A673 (cell line): ENCODE measurements around the gene GIMD1. TPM values are rescaled to one million over a fixed set of nuclear protein-coding genes. Genes with fewer than 3 reads are reported as not detected.

Experiments
- BruUV-seq: library from RNA; stranded (reverse); fragments of 400-500 nt; replicated peaks from 2 replicates; lab custom pipeline; 2021; lab: Mats Ljungman, UMichigan
- CTCF ChIA-PET: fragments of 300-600 bp; sonication (Branson Sonifier 250); formaldehyde crosslinking; loops from one replicate; lab custom pipeline; 2022; ENCODE audit warnings: antibody characterized with exemption; lab: Charles Lee
- POLR2A ChIA-PET: fragments of 300-600 bp; sonication (Branson Sonifier 250); formaldehyde crosslinking; loops from one replicate; lab custom pipeline; 2022; ENCODE audit warnings: antibody characterized with exemption; ENCODE audit not compliant: low non-redundant PET; lab: Charles Lee
- DNase-seq: peaks from one replicate; pipeline ENCODE4 v3.0.0-alpha.2; 2015; ENCODE audit warnings: low spot score
- H3K27ac ChIP-seq: fragments of 200-600 bp; sonication (generic); 2 replicates; pipeline ENCODE4 v1.5.1; 2016; ENCODE audit warnings: mixed run types, low read depth, mild to moderate bottlenecking, mixed read lengths, antibody characterized with exemption, low read length; ENCODE audit not compliant: poor library complexity, severe bottlenecking
- H3K27me3 ChIP-seq: fragments of 200-600 bp; sonication (generic); replicated peaks from 2 replicates; pipeline ENCODE4 v1.6.1; 2017; ENCODE audit warnings: mixed run types, low read depth, mild to moderate bottlenecking, mixed read lengths, antibody characterized with exemption, low read length; ENCODE audit not compliant: insufficient read depth, poor library complexity
- H3K36me3 ChIP-seq: fragments of 200-600 bp; sonication (generic); 2 replicates; pipeline ENCODE4 v1.6.1; 2016; ENCODE audit warnings: mixed run types, mild to moderate bottlenecking, mixed read lengths, antibody characterized with exemption, low read length; ENCODE audit not compliant: insufficient read depth, poor library complexity, severe bottlenecking
- H3K4me1 ChIP-seq: fragments of 200-600 bp; sonication (generic); 2 replicates; pipeline ENCODE4 v1.6.1; 2017; ENCODE audit warnings: mixed run types, mild to moderate bottlenecking, mixed read lengths, antibody characterized with exemption, low read length; ENCODE audit not compliant: insufficient read depth, poor library complexity, severe bottlenecking
- H3K4me3 ChIP-seq: fragments of 200-600 bp; sonication (generic); 2 replicates; pipeline ENCODE4 v1.5.1; 2016; ENCODE audit warnings: low read depth, mixed run types, mild to moderate bottlenecking, mixed read lengths, low read length; ENCODE audit not compliant: poor library complexity, severe bottlenecking
- H3K9me3 ChIP-seq: fragments of 200-600 bp; sonication (generic); 2 replicates; pipeline ENCODE4 v1.6.1; 2016; ENCODE audit warnings: mixed run types, low read depth, mild to moderate bottlenecking, mixed read lengths, antibody characterized with exemption, low read length; ENCODE audit not compliant: poor library complexity, severe bottlenecking
- CTCF ChIP-seq: fragments of 300-800, 200-600 bp; sonication (generic); conservative IDR thresholded peaks from 2 replicates; pipeline ENCODE4 v1.5.1; 2017; ENCODE audit warnings: low read depth, mild to moderate bottlenecking, antibody characterized with exemption, low read length, moderate library complexity, mixed read lengths
- EZH2 ChIP-seq: fragments of 200-600 bp; sonication (generic); IDR thresholded peaks from 2 replicates; pipeline ENCODE4 v1.6.1; 2017; ENCODE audit warnings: borderline replicate concordance, low read depth, mild to moderate bottlenecking, mixed read lengths, antibody characterized with exemption, low read length; ENCODE audit not compliant: poor library complexity, severe bottlenecking
- intact Hi-C: fragments of 100-400 bp; cut with micrococcal nuclease; formaldehyde crosslinking; loops from one replicate; pipeline ENCODE4 v1.10.0; 2022; ENCODE audit not compliant: unreplicated experiment
- total RNA-seq: library from RNA; stranded (reverse); gene quantifications from 2 replicates; pipeline ENCODE4 v1.2.3, GENCODE V29; 2021

The GIMD1 gene
- total RNA-seq, 1 experiment from 2014 or later: not detected

- no TSS peak for BruUV-seq
- Histone ChIP-seq H3K4me3 (no peak overlapping the region), H3K9me3 (no peaks in the 10 kb centered on the region), H3K27ac (no peak overlapping the region), H3K36me3 (no peaks in the 10 kb centered on the region), H3K27me3 (no peaks in the 10 kb centered on the region), H3K4me1 (peaks cover 10% of the 10 kb centered on the region)
- POLR2A ChIA-PET: no interaction called here
- no peak for DNase-seq
- intact Hi-C loops: no loop called here
- CTCF ChIA-PET: no interaction called here
- TF ChIP-seq CTCF (no peak), EZH2 (no peak)
These were observed 2.6 kb upstream of the GIMD1 start for GRCh38 chr4:106371161-106371560.

- POLR2A ChIA-PET: interaction anchor here (0.6 kb wide), 1 partner anchor 1052 kb away, joined by 3 read pairs; no protein-coding TSS in a partner anchor
- CTCF ChIA-PET: interaction anchor here (0.6 to 1.4 kb wide), 3 partner anchors 195 to 529 kb away, joined by 3 to 5 read pairs (median 5); no protein-coding TSS in a partner anchor
- BruUV-seq: no TSS peak
- H3K4me1 ChIP-seq: peaks cover 10% of the 10 kb centered on the region
- H3K27ac ChIP-seq: no peak overlapping the region
- H3K4me3 ChIP-seq: no peak overlapping the region
- intact Hi-C loops: no loop called here
- TF ChIP-seq EZH2: no peak
- TF ChIP-seq CTCF: no peak
- H3K27me3 ChIP-seq: no peaks in the 10 kb centered on the region
- no peaks in the 10 kb centered on the region for H3K9me3 ChIP-seq
- no peak for DNase-seq
- no peaks in the 10 kb centered on the region for H3K36me3 ChIP-seq
These were observed 1.6 kb upstream of the GIMD1 start for GRCh38 chr4:106370214-106370613.

- no peaks in the 10 kb centered on the region for H3K27me3 ChIP-seq
- no peaks in the 10 kb centered on the region for H3K36me3 ChIP-seq
- TF ChIP-seq CTCF: peak; percentile 78
- TF ChIP-seq EZH2: no peak
- CTCF ChIA-PET: interaction anchor here (0.7 to 1.4 kb wide), 2 partner anchors 439 to 529 kb away, joined by 5 read pairs; no protein-coding TSS in a partner anchor
- no peaks in the 10 kb centered on the region for H3K9me3 ChIP-seq
- H3K4me1 ChIP-seq: peaks cover 10% of the 10 kb centered on the region
- no peak overlapping the region for H3K4me3 ChIP-seq
- no peak overlapping the region for H3K27ac ChIP-seq
- intact Hi-C loops: loop anchor here (2.0 to 10.0 kb wide), 4 partner anchors 102 to 529 kb away; no protein-coding TSS in a partner anchor
- BruUV-seq: no TSS peak
- DNase-seq: peak; percentile 86
- POLR2A ChIA-PET: no interaction called here
These were observed 980 bp upstream of the GIMD1 start for GRCh38 chr4:106369456-106370060.
